Stimulated activated CD8-positive, alpha-beta memory T cell treated with anti-CD3 and anti-CD28 coated beads, Interleukin-4, amount 100 ng/mL, for 24 hours (primary cell): ENCODE measurements around the gene SMAD5.

Experiments used
- DNase-seq: peaks from one replicate; pipeline ENCODE4 v3.0.0-alpha.2; 2020; ENCODE audit warnings: low read depth

Gene SMAD5

DNA sequence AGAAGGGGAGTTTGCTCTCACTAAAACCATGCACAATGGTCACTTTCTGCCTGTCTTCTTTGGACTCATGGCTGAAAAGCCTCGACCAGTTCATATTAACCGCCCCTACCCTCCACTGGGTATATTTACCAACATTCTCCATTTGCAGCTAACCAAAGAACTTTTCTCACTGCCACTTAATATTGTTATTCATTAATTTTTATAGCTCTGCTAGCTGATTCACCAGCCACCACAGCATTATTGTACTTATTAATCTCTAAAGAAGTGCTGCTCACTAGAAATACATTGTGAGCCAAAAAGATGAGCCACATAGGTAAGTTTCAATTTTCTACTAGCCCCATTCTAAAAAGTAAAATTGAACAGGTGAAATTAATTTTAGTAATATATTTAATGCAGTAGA, 93.8 kb downstream of the SMAD5 start:
- DNase-seq: no peak

DNA sequence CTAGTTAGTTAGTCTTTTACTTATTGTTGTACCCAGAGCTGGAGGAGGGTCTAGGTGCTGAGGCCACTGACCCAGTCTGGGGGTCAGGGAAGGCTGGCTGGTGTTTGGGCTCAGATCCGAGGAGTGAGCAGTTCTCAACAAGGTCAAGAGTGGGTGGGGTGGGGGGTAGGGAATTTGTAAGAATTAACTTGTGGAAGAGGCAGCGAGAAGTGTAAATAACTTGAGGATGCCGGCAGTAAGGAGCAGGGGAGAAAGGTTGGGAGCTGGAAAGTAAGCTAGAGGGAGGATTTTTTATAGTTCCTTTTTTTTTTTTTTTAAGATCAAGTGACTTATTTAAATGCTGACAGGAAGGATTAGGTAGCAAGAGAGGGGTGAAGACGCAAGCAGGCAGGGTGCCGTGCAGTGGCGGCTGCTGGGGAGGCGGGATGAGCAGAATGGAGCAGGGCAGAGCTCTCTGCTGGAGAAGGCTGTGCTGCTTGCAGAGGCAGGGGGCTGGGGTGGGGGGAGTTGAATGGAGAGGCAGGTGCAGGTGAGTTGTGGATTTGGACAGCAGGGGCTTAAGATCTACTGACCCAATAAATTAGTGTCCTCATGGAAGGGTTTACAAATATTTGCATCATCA, 95.6 kb downstream of the SMAD5 start:
- DNase-seq: no peak

DNA sequence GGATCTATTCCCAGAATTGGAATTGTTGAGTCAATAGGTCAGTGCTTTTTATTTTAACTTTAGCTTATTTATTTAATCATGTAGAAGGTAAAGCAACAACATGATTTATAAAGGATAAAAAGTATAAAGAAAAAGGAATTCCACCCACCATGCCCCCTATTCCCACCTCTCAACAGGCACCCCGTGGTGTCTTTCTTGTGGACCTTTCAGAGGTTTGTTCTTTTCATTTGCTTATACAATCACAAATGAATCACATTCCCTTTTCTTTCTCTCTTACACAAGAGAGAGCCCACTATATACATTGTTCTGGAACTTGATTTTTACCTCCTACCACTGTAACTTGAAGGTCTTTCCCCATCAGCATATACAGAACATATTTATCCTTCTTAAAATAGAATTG, 97.5 kb downstream of the SMAD5 start:
- DNase-seq: no peak

DNA sequence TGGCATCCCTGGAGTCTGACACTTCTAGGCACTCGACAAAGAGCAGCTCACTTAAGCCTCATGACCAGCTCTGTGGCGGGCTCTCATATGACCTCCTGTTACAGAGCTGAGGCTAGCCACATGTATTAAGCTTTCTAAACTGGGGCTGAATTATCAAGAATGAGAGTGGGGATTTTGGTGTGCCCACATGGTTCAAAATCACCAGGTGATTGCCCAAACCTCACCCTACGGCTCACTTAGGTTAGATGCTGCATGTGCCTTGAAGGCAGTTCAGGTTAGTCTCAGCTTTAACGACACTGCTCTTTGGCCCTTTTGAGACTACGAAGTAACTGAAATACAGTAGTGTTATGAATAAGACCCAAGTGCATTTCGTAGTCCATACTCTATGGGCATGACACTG, 99.7 kb downstream of the SMAD5 start:
- no peak for DNase-seq
